A673 (cell line): ENCODE results near the gene RPS6KA3. TPM values are rescaled to one million over a fixed set of nuclear protein-coding genes. Genes with fewer than 3 reads are reported as not detected.

Source experiments
- BruUV-seq: library from RNA; stranded (reverse); fragments of 400-500 nt; replicated peaks from 2 replicates; lab custom pipeline; 2021; lab: Mats Ljungman, UMichigan
- CTCF ChIA-PET: fragments of 300-600 bp; sonication (Branson Sonifier 250); formaldehyde crosslinking; loops from one replicate; lab custom pipeline; 2022; ENCODE audit warnings: antibody characterized with exemption; lab: Charles Lee
- POLR2A ChIA-PET: fragments of 300-600 bp; sonication (Branson Sonifier 250); formaldehyde crosslinking; loops from one replicate; lab custom pipeline; 2022; ENCODE audit warnings: antibody characterized with exemption; ENCODE audit not compliant: low non-redundant PET; lab: Charles Lee
- DNase-seq: peaks from one replicate; pipeline ENCODE4 v3.0.0-alpha.2; 2015; ENCODE audit warnings: low spot score
- H3K27ac ChIP-seq: fragments of 200-600 bp; sonication (generic); 2 replicates; pipeline ENCODE4 v1.5.1; 2016; ENCODE audit warnings: mixed run types, low read depth, mild to moderate bottlenecking, mixed read lengths, antibody characterized with exemption, low read length; ENCODE audit not compliant: poor library complexity, severe bottlenecking
- H3K27me3 ChIP-seq: fragments of 200-600 bp; sonication (generic); replicated peaks from 2 replicates; pipeline ENCODE4 v1.6.1; 2017; ENCODE audit warnings: mixed run types, low read depth, mild to moderate bottlenecking, mixed read lengths, antibody characterized with exemption, low read length; ENCODE audit not compliant: insufficient read depth, poor library complexity
- H3K36me3 ChIP-seq: fragments of 200-600 bp; sonication (generic); 2 replicates; pipeline ENCODE4 v1.6.1; 2016; ENCODE audit warnings: mixed run types, mild to moderate bottlenecking, mixed read lengths, antibody characterized with exemption, low read length; ENCODE audit not compliant: insufficient read depth, poor library complexity, severe bottlenecking
- H3K4me1 ChIP-seq: fragments of 200-600 bp; sonication (generic); 2 replicates; pipeline ENCODE4 v1.6.1; 2017; ENCODE audit warnings: mixed run types, mild to moderate bottlenecking, mixed read lengths, antibody characterized with exemption, low read length; ENCODE audit not compliant: insufficient read depth, poor library complexity, severe bottlenecking
- H3K4me3 ChIP-seq: fragments of 200-600 bp; sonication (generic); 2 replicates; pipeline ENCODE4 v1.5.1; 2016; ENCODE audit warnings: low read depth, mixed run types, mild to moderate bottlenecking, mixed read lengths, low read length; ENCODE audit not compliant: poor library complexity, severe bottlenecking
- H3K9me3 ChIP-seq: fragments of 200-600 bp; sonication (generic); 2 replicates; pipeline ENCODE4 v1.6.1; 2016; ENCODE audit warnings: mixed run types, low read depth, mild to moderate bottlenecking, mixed read lengths, antibody characterized with exemption, low read length; ENCODE audit not compliant: poor library complexity, severe bottlenecking
- CTCF ChIP-seq: fragments of 300-800, 200-600 bp; sonication (generic); conservative IDR thresholded peaks from 2 replicates; pipeline ENCODE4 v1.5.1; 2017; ENCODE audit warnings: low read depth, mild to moderate bottlenecking, antibody characterized with exemption, low read length, moderate library complexity, mixed read lengths
- EZH2 ChIP-seq: fragments of 200-600 bp; sonication (generic); IDR thresholded peaks from 2 replicates; pipeline ENCODE4 v1.6.1; 2017; ENCODE audit warnings: borderline replicate concordance, low read depth, mild to moderate bottlenecking, mixed read lengths, antibody characterized with exemption, low read length; ENCODE audit not compliant: poor library complexity, severe bottlenecking
- intact Hi-C: fragments of 100-400 bp; cut with micrococcal nuclease; formaldehyde crosslinking; loops from one replicate; pipeline ENCODE4 v1.10.0; 2022; ENCODE audit not compliant: unreplicated experiment
- total RNA-seq: library from RNA; stranded (reverse); gene quantifications from 2 replicates; pipeline ENCODE4 v1.2.3, GENCODE V29; 2021

The RPS6KA3 gene
- total RNA-seq, 1 experiment from 2014 or later, result 33.6 TPM

- TF ChIP-seq CTCF (no peak), EZH2 (no peak)
- BruUV-seq, result no TSS peak
- no peak overlapping the region for H3K27ac ChIP-seq
- intact Hi-C loops, result loop anchor here (10.0 kb wide), 1 partner anchor 300 kb away; no protein-coding TSS in a partner anchor
- H3K4me3 ChIP-seq, result no peak overlapping the region
- CTCF ChIA-PET, result no interaction called here
- POLR2A ChIA-PET, result no interaction called here
- peaks cover under 1% of the 10 kb centered on the region for H3K36me3 ChIP-seq
- H3K27me3 ChIP-seq, result no peaks in the 10 kb centered on the region
- no peaks in the 10 kb centered on the region for H3K9me3 ChIP-seq
- peaks cover 5% of the 10 kb centered on the region for H3K4me1 ChIP-seq
- no peak for DNase-seq
Observed at GRCh38 chrX:20144491-20144890, 122.2 kb downstream of the RPS6KA3 start.

GRCh38 chrX:20143561-20143960, 123.1 kb downstream of the RPS6KA3 start:
- H3K9me3 ChIP-seq, result no peaks in the 10 kb centered on the region
- H3K4me3 ChIP-seq, result no peak overlapping the region
- ChIA-PET POLR2A (no interaction called here), CTCF (no interaction called here)
- TF ChIP-seq CTCF (no peak), EZH2 (no peak)
- no peaks in the 10 kb centered on the region for H3K27me3 ChIP-seq
- DNase-seq, result peak; percentile 28
- intact Hi-C loops, result loop anchor here (10.0 kb wide), 1 partner anchor 301 kb away; no protein-coding TSS in a partner anchor
- BruUV-seq, result no TSS peak
- H3K4me1 ChIP-seq, result peaks cover 6% of the 10 kb centered on the region
- H3K36me3 ChIP-seq, result peaks cover 6% of the 10 kb centered on the region
- no peak overlapping the region for H3K27ac ChIP-seq

GRCh38 chrX:20143111-20143510, 123.6 kb downstream of the RPS6KA3 start:
- H3K27ac ChIP-seq, result no peak overlapping the region
- DNase-seq, result no peak
- no peaks in the 10 kb centered on the region for H3K27me3 ChIP-seq
- BruUV-seq, result no TSS peak
- intact Hi-C loops, result loop anchor here (10.0 kb wide), 1 partner anchor 302 kb away; no protein-coding TSS in a partner anchor
- no peaks in the 10 kb centered on the region for H3K9me3 ChIP-seq
- peaks cover 6% of the 10 kb centered on the region for H3K4me1 ChIP-seq
- POLR2A ChIA-PET, result no interaction called here
- no peak for TF ChIP-seq EZH2
- TF ChIP-seq CTCF, result no peak
- H3K36me3 ChIP-seq, result peaks cover 11% of the 10 kb centered on the region
- no peak overlapping the region for H3K4me3 ChIP-seq
- CTCF ChIA-PET, result no interaction called here
